PC-3 (cell line): Measurements from ENCODE around the gene SPATA16.

Source experiments
- EZH2 ChIP-seq: fragments of 300-600 bp; sonication (generic); IDR thresholded peaks from one replicate; pipeline ENCODE4 v1.6.1; 2017; ENCODE audit warnings: antibody characterized with exemption, mild to moderate bottlenecking, low read length; ENCODE audit not compliant: unreplicated experiment
- EZH2phosphoT487 ChIP-seq: fragments of 300-600 bp; sonication (generic); IDR thresholded peaks from 2 replicates; pipeline ENCODE4 v1.6.1; 2018; ENCODE audit warnings: mild to moderate bottlenecking, antibody characterized with exemption, low read length, borderline replicate concordance
- TF ChIP-seq, protein P1 (sequence below): fragments of 300-600 bp; sonication (generic); conservative IDR thresholded peaks from 2 replicates; pipeline ENCODE4 v1.5.1; 2017; ENCODE audit warnings: antibody characterized with exemption, low read depth, mild to moderate bottlenecking, low read length

DNA sequence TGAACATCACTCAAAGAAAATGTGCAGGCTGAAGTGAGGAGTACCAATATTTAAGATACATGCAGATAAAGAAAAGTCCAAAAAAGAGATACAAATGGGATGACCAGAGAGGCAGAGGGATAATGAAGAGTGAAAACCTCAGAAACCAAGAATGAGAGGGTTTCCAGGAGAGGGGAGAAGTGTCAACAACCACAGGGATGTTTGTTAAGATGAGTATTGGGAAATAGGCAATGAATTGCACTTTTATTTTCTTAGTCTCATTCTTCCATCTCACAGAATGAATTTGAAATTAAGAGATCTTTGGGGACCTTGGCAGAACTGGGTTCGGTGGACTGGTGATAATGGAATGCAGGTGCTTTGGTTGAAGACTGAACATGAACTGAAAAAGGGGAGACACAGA lies 288.0 kb downstream of the SPATA16 start:
- TF ChIP-seq, protein P1, sequence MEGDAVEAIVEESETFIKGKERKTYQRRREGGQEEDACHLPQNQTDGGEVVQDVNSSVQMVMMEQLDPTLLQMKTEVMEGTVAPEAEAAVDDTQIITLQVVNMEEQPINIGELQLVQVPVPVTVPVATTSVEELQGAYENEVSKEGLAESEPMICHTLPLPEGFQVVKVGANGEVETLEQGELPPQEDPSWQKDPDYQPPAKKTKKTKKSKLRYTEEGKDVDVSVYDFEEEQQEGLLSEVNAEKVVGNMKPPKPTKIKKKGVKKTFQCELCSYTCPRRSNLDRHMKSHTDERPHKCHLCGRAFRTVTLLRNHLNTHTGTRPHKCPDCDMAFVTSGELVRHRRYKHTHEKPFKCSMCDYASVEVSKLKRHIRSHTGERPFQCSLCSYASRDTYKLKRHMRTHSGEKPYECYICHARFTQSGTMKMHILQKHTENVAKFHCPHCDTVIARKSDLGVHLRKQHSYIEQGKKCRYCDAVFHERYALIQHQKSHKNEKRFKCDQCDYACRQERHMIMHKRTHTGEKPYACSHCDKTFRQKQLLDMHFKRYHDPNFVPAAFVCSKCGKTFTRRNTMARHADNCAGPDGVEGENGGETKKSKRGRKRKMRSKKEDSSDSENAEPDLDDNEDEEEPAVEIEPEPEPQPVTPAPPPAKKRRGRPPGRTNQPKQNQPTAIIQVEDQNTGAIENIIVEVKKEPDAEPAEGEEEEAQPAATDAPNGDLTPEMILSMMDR, result no peak
- no peak for TF ChIP-seq EZH2
- no peak for TF ChIP-seq EZH2phosphoT487
